ENCODE data around the gene C1orf232. TPM values are rescaled to one million over a fixed set of nuclear protein-coding genes. Genes with fewer than 3 reads are reported as not detected.

The C1orf232 gene
- total RNA-seq, 1 donor, result not detected

- no peak overlapping the region for H3K4me3 ChIP-seq (ENCODE audit: low read depth, low read length)
- DNase-seq (ENCODE audit: low read depth), result no peak
- TF ChIP-seq CTCF (IDR thresholded peaks at IDR 0.05; ENCODE audit: insufficient read depth, low read length), result no peak
These were observed 10.4 kb downstream of the C1orf232 start for GRCh38 chr1:26158271-26158907.

- DNase-seq (ENCODE audit: low read depth), result no peak
- no peak for TF ChIP-seq CTCF (IDR thresholded peaks at IDR 0.05; ENCODE audit: insufficient read depth, low read length)
- no peak overlapping the region for H3K4me3 ChIP-seq (ENCODE audit: low read depth, low read length)
These were observed 12.3 kb downstream of the C1orf232 start for GRCh38 chr1:26156285-26157038.

- no peak for TF ChIP-seq CTCF (IDR thresholded peaks at IDR 0.05; ENCODE audit: insufficient read depth, low read length)
- no peak for DNase-seq (ENCODE audit: low read depth)
- no peak overlapping the region for H3K4me3 ChIP-seq (ENCODE audit: low read depth, low read length)
These were observed 13.1 kb downstream of the C1orf232 start for GRCh38 chr1:26155370-26156284.

- DNase-seq (ENCODE audit: low read depth), result no peak
- no peak overlapping the region for H3K4me3 ChIP-seq (ENCODE audit: low read depth, low read length)
- no peak for TF ChIP-seq CTCF (IDR thresholded peaks at IDR 0.05; ENCODE audit: insufficient read depth, low read length)
These were observed 14.0 kb downstream of the C1orf232 start for GRCh38 chr1:26154750-26155149.

GRCh38 chr1:26153966-26154532 lies 14.7 kb downstream of the C1orf232 start:
- DNase-seq (ENCODE audit: low read depth), result no peak
- no peak overlapping the region for H3K4me3 ChIP-seq (ENCODE audit: low read depth, low read length)
- no peak for TF ChIP-seq CTCF (IDR thresholded peaks at IDR 0.05; ENCODE audit: insufficient read depth, low read length)

- no peak overlapping the region for H3K4me3 ChIP-seq (ENCODE audit: low read depth, low read length)
- no peak for DNase-seq (ENCODE audit: low read depth)
- TF ChIP-seq CTCF (IDR thresholded peaks at IDR 0.05; ENCODE audit: insufficient read depth, low read length), result no peak
These were observed 19.9 kb downstream of the C1orf232 start for GRCh38 chr1:26148887-26149286.

All from fibroblast of the aortic adventitia (primary cell).